ENCODE data around the gene PRRT2. TPM values are rescaled to one million over a fixed set of nuclear protein-coding genes. Genes with fewer than 3 reads are reported as not detected.
"Not testable (repeated sequence)": the region's sequence is repeated elsewhere in the genome, so short reads cannot be mapped to it uniquely, and the experiment has no call there.

Gene PRRT2
- total RNA-seq, 4 donors from 2014 or later = 1.1 to 6.8 (median 3.7) TPM; not detected in 1

DNA sequence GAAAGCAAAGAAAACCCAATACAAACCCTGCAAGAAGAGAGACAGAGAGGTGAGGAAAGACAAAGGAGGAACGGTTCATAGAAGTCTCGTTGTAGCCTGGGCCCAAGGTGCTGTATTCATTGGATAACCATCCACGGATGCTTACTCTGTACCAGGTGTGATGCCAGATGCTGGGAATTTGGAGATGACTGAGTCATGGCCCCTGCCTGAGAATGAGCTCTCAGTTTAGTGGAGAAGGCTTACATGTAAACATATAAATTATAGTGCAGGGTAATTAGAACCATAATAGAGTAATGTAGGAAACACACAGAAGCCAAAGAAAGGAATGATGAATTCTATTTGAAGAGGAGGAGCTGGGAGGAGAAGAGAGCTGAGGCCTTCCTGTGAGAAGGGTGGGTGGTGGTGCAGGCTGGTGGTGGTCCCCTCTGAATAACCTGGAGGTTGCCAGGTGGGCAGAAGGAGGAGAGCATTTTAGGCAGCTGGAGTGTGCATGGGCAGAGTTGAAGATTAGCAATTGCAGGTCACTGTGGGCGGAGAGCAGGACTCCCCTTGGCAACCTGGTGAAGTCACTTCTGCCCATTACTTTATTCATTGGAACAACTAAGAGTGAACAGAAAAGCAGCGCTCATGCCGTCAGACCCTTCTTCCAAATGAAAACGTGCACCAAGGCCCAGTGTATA lies 41.6 kb upstream of the PRRT2 start:
- no peaks in the 10 kb centered on the region for H3K4me1 ChIP-seq
- TF ChIP-seq POLR2A (IDR thresholded peaks at IDR 0.05) (no peak), POLR2AphosphoS5 (IDR thresholded peaks at IDR 0.05) (no peak), EP300 (IDR thresholded peaks at IDR 0.05) (no peak)
- TF ChIP-seq, protein P1, sequence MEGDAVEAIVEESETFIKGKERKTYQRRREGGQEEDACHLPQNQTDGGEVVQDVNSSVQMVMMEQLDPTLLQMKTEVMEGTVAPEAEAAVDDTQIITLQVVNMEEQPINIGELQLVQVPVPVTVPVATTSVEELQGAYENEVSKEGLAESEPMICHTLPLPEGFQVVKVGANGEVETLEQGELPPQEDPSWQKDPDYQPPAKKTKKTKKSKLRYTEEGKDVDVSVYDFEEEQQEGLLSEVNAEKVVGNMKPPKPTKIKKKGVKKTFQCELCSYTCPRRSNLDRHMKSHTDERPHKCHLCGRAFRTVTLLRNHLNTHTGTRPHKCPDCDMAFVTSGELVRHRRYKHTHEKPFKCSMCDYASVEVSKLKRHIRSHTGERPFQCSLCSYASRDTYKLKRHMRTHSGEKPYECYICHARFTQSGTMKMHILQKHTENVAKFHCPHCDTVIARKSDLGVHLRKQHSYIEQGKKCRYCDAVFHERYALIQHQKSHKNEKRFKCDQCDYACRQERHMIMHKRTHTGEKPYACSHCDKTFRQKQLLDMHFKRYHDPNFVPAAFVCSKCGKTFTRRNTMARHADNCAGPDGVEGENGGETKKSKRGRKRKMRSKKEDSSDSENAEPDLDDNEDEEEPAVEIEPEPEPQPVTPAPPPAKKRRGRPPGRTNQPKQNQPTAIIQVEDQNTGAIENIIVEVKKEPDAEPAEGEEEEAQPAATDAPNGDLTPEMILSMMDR (IDR thresholded peaks at IDR 0.05) = no peak
- H3K36me3 ChIP-seq = no peaks in the 10 kb centered on the region
- no peak overlapping the region for H3K27ac ChIP-seq
- WGBS = 72% methylated on average over 7 of the region's 7 CpGs
- H3K27me3 ChIP-seq = no peaks in the 10 kb centered on the region
- no peak overlapping the region for H3K4me3 ChIP-seq
- no peak for DNase-seq (ENCODE audit: low spot score in 2 of 2)
- no peaks in the 10 kb centered on the region for H3K9me3 ChIP-seq

DNA sequence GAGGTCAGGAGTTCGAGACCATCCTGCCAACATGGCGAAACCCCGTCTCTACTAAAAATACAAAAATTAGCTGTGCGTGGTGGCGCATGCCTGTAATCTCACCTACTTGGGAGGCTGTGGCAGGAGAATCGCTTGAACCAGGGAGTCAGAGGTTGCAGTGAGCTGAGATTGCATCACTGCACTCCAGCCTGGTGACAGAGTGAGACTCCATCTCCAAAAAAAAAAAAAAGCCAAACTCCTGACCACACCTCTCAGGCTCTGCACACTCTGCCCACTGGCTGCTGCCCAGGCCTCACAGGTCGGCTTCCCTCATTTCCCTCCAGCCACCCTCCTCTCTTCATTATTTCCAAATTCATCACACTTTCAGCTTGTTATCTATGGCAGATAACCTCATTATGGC lies 39.7 kb upstream of the PRRT2 start:
- not testable (repeated sequence) for H3K27me3 ChIP-seq; DNase-seq (ENCODE audit: low spot score in 2 of 2); H3K9me3 ChIP-seq; H3K27ac ChIP-seq; H3K36me3 ChIP-seq; H3K4me3 ChIP-seq; H3K4me1 ChIP-seq
- WGBS = 91% methylated on average over 6 of the region's 7 CpGs

DNA sequence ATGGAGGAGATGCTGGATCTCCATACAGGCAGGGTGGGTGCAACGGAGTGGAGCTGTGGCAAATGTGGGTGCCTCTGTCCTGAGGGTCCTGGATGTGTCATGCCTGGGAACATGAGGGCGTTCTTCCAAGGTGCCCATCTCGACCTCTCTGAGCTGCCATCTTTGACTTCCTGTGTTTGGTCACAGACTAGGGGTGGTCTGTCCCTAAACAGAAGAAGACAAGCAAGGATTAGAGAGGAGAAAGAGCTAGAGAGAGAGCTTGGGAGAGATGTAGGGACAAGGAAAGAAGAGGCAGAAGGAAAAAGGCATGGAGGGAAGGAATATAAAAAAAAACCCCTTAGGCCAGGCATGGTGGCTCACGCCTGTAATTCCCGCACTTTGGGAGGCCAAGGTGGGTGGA lies 37.3 kb upstream of the PRRT2 start:
- TF ChIP-seq, protein P1 (IDR thresholded peaks at IDR 0.05) = no peak
- TF ChIP-seq POLR2AphosphoS5 (IDR thresholded peaks at IDR 0.05) (no peak), POLR2A (IDR thresholded peaks at IDR 0.05) (no peak), EP300 (IDR thresholded peaks at IDR 0.05) (no peak)
- DNase-seq (ENCODE audit: low spot score in 2 of 2) = no peak
- H3K27me3 ChIP-seq = peaks cover 8% of the 10 kb centered on the region
- H3K27ac ChIP-seq = no peak overlapping the region
- WGBS = 96% methylated on average over 5 of the region's 5 CpGs
- no peaks in the 10 kb centered on the region for H3K36me3 ChIP-seq
- no peak overlapping the region for H3K4me3 ChIP-seq
- no peaks in the 10 kb centered on the region for H3K4me1 ChIP-seq
- H3K9me3 ChIP-seq = no peaks in the 10 kb centered on the region

DNA sequence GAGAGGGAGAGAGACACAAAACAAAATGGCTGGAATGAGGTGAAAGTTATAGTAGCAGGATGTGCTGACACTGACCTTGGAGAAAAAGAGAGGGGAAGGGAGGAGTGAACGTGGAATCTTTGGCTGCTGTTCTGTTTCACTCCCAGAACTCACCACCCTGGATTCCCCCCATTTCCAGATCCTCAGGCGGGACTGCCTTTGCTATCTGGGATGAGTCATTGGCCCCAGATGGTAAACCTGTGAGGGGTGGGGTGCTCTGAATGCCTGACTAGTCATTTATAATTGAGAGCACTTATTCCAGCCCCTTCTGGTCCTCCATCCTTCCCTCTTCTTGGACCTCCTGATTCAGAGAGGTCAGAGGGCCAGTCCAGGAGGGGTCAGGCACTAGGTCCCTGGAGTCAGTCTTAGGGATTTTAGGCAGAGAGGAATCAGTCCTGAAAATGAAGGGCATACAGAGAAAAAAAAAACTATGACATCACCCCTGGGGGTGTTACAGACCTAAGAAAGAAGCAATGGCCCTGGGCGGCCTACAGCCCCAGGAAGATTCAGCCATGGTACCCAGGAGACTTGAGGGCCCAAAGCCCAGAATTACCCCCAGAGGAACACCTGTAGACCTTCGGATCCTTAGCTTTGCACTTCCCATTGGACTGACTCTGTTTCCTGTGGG lies 36.1 kb upstream of the PRRT2 start:
- H3K9me3 ChIP-seq = no peaks in the 10 kb centered on the region
- no peaks in the 10 kb centered on the region for H3K36me3 ChIP-seq
- H3K27ac ChIP-seq = no peak overlapping the region
- H3K4me3 ChIP-seq = no peak overlapping the region
- no peaks in the 10 kb centered on the region for H3K4me1 ChIP-seq
- TF ChIP-seq, protein P1 (IDR thresholded peaks at IDR 0.05) = no peak
- DNase-seq (ENCODE audit: low spot score in 2 of 2) = no peak
- WGBS = 57% methylated on average over 4 of the region's 4 CpGs
- peaks cover 12% of the 10 kb centered on the region for H3K27me3 ChIP-seq

DNA sequence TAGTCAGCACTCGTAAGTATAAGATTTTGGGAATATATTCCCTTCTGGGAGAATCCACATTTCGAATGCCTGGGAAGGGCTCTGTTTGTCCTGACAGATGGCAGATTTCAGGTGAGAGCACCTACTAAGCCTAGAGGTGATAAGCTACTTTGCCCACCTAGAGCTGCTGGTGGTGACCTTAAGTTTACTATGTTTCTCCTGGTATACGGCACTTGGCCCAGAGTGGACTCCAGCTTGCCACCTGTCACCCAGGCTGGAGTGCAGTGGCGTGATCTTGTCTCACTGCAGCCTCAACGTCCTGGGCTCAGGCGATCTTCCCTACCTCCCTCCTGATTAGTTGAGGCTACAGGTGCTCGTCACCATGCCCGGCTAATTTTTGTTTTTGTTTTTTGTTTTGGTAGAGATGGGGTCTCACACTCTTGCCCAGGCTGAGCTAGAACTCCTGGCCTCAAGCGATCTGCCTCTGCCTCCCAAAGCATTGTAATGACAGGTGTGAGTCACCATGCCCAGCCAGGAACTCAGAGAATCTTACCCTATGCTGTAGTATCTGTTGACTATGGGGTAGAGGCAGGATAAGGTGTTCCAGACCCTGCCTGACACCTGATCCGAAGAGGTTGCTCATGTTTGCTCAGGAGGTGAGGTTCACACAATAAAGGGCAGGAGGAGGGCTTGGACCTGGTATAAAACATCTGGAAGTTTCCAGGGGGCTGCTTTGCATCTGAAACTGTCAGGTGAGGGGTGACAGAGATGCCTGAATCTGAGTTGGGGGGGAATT lies 34.2 kb upstream of the PRRT2 start, which contains the start of gene ZG16:
ZG16 (plus strand) TSS at position 681 of the 775 bp plus-strand sequence. CDS start 1,011 bp downstream, outside the sequence.
- H3K27me3 ChIP-seq = peaks cover 12% of the 10 kb centered on the region
- no peaks in the 10 kb centered on the region for H3K36me3 ChIP-seq
- H3K4me3 ChIP-seq = no peak within 1 kb of the TSS
- H3K27ac ChIP-seq = no peak within 1 kb of the TSS
- 88% methylated on average over 10 of the region's 10 CpGs for WGBS
- DNase-seq (ENCODE audit: low spot score in 2 of 2) = no peak
- TF ChIP-seq POLR2AphosphoS5 (IDR thresholded peaks at IDR 0.05) (no peak), EP300 (IDR thresholded peaks at IDR 0.05) (no peak), POLR2A (IDR thresholded peaks at IDR 0.05) (no peak)
- TF ChIP-seq, protein P1 (IDR thresholded peaks at IDR 0.05) = no peak
- no peaks in the 10 kb centered on the region for H3K4me1 ChIP-seq
- no peaks in the 10 kb centered on the region for H3K9me3 ChIP-seq
